Right renal pelvis (tissue), 4 donors: Measurements from ENCODE around the gene GINS1. TPM values are rescaled to one million over a fixed set of nuclear protein-coding genes. Genes with fewer than 3 reads are reported as not detected.
A peak's percentile ranks its signal among the peaks of the same experiment; 100 is the strongest.

Experiments
- DNase-seq, 4 donors: peaks; one replicate each; pipeline ENCODE4 v3.0.0-alpha.2; 2013; ENCODE audit warnings: low read depth in 4 of 4, low spot score in 3 of 4, missing footprints in 1 of 4
- polyA plus RNA-seq, 4 donors: library from polyadenylated mRNA; unstranded; fragments of 120-200 nt; gene quantifications; one replicate each; pipeline ENCODE4 v1.2.1, GENCODE V29; 2013; ENCODE audit not compliant: insufficient read length in 4 of 4

GINS1 gene
- polyA plus RNA-seq: 10 to 100 TPM; 17.2 to 22.4 (median 21.0) TPM

DNA sequence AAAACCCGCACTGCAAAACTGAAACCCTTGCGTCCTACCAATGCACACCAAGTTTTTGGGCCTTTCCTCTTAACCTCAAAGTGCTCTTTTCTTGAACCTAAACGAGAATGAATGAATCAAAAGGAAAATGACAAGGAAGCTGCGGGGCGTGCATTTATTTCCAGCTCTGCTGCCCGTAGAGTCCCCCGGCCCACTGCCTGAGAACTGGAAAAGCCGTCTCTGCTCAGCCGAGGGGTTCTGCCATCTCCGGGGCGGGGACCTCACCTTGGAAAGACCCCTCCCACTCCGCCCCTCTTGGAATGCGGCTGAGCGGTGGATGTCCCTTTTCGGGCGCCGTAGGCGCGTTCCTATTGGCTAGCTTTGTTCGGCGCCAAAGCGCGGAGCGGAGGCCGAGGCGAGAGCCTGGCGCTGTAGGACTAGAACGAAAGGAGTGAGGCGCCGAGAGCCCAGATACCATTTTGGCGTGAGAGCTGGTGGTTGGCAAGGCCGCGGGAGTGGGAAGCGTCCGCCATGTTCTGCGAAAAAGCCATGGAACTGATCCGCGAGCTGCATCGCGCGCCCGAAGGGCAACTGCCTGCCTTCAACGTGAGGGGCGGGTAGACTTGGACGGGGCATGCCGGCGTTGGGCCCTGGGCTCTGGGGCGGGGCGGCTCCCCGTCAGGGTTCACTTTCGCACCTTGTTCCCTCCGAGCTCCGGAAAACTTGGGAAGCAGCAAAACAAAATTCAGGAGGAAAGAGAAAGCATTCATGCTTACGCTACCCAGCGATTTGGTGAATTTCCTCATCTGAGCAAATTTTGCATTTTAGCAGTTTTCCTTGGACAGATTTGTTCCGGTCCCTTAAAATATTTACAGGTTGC, at the start of gene GINS1:
TSS of gene GINS1 (plus strand) at position 363 of the 859 bp plus-strand sequence. CDS start at position 511, 148 bp downstream.
- peak; percentile 79 to 90 (median 85) for DNase-seq

DNA sequence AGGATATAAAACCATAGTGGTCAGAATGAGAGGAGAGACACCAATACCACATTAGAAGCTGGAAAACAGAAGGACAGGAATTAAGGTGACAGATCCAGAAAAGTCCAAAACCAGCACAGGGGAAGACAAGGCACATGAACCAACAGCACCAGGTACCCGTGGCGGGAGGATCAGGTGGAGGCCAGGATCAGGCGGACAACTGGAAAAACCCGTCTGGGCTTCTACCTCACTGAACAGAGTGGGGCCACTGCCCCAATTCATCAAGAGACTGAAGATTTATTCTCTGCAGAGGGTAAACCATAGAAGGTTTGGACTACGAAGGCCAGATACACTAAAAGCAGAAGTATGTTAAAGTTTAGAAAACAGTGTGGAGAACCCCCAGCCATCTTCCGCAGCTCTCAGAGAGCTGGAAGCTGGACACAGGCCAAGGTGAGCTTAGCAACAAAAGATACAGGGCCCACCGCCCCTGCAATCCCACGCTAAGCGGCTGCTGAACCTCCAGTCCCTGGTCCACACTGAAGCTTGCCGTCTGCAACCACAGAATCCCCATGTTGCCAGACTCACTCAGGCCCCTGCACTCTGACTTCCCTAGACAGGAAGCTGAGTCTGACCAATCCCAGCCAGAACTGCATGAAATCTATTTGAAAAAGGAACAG, 46.7 kb upstream of the GINS1 start:
- no peak for DNase-seq

DNA sequence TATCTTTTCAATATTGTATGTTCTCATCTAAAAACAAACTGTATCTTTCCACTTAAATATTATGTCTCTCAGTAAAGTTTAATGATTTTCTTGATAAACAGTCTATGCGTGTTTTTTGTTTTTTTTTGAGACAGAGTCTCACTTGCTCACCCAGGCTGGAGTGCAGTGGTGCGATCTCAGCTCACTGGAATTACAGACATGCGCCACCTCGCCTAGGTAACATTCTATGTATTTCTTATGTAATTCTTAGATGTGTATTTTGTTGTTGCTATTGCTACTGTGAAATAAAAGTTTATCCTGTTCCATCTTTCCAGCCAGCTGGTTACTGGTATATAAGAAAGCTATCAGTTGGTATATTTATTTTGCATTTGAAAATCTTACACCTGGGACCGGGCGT, 46.2 kb upstream of the GINS1 start:
- no peak for DNase-seq

DNA sequence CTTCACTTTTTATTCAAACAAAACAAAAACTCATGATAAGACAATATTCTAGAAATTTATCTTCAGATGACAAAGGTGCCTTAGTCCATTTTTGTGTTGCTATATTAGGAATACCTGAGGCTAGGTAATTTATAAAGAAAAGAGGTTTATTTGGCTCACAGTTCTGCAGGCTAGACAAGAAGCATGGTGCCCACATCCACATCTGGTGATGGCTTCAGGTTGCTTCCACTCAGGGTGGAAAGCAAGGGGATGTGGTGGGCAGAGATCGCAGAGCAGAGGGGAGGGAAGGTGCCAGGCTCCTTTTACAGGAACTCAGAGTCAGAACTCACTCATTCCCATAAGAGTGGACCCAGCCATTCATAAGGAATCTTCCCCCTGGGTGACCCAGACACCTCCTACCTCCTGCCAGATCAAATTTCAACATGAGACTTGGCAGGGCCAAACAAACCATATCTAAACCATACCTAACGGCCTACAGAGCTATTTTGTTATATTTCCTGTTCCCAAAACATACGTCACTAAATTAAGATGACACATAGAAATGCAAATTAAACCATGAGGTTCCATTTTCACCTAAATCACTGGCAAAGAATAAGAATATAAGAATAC, 43.2 kb upstream of the GINS1 start:
- no peak for DNase-seq

DNA sequence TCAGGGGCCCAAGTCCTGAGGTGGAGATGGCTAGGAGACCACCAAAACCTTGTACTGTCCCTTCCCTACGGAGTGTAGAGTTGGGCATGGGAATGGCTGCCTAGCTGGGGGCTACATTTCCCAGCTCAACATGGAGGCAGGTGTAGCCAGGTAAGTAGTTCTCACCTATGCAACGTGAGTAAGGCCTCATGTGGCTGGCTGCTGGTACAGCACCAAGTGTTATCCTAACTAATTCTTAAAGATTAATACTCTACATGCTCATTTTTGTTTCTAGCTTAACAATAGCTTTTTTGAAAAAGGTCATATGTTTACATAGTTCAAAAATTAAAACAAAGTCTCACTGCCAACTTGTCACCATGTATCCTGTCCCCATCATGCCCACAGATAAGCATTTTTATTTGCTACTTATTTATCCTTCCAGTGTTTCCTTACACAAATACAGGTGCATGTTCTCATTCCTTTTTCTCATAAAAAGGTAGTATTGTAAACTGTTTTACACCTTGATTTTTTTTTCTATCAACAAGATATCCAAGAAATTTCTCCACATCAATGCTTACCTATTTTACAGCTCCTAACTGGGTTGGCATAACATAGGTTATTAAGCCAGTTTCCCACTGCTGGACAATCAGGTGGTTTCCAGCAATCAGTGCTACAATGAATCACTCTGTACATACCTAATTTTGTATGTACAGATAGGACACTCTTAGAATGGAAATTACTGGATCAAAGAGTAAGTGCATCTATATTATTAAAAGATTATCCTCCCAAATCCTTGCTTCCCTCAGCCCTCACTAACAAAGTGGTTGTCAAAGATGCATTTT, 42.4 kb upstream of the GINS1 start:
- no peak for DNase-seq

DNA sequence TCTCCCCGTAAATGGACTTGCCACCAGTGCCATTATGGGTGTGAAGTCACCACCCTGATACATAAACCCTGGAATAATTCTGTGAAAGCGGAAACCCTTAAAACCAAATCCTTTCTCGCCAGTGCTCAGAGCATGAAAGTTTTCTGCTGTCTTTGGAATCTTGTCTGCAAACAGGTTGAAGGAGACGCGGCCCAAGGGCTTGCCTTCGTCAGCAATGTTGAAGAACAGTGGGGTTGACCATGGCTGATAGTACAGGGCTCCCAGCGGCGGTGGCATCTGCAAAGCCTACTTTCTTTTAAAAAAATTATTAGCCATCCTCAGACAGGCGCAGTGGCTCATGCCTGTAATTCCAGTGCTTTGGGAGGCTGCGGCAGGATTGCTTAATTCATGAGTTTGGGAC, 38.9 kb upstream of the GINS1 start:
- no peak for DNase-seq

DNA sequence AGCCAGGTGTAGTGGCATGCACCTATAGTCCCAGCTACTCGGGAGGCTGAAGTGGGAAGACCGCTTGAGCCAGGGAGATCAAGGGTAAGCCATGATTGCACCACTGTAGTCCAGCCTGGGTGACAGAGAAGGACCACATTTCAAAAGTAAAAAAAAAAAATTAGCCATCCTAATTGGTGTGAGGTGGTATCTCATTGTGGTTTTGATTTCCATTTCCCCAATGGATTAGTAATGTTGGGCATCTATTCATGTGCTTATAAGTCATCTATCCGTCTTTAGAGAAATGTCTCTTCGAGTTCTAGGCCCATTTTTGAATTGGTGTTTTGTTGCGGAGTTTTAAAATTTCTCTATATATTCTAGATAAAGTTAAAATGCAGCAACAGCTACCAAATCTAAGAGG, 38.5 kb upstream of the GINS1 start:
- no peak for DNase-seq

DNA sequence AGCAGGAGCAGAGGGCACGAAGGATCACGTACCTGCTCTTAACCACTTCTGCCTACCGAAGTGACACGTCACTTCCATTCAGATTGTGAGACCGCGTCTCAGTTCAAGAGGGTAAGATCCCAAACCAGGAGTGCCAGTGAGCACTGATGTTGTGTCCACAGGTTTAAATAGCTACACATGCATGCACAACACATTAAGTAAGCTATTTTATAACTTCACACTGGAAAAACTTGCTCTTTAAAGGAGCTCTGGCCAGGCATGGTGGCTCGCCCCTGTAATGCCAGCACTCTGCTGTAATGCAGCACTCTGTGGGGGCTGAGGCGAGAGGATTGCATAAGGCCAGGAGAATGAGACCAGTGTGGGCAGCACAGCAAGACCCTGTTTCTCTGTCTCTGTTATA, 37.9 kb upstream of the GINS1 start:
- no peak for DNase-seq

DNA sequence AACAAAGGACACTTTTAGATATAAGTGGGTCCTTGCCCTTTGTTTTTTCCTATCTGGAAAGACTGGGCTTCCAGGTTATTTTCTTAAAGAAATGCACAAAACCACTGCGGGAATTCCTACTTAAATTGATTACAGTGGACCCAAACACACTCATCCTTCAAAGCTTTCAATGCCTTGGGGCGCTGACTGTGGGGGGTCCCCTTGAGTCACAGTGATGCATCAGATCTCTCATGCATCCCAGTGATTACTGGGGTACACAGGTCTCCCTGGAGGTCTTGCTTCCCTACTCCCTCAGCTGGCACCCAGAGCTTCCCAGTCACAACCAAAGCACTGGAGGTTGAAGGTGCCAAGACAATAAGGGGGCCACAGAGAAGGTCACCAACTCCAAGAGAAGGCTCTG, 37.5 kb upstream of the GINS1 start:
- DNase-seq: no peak

DNA sequence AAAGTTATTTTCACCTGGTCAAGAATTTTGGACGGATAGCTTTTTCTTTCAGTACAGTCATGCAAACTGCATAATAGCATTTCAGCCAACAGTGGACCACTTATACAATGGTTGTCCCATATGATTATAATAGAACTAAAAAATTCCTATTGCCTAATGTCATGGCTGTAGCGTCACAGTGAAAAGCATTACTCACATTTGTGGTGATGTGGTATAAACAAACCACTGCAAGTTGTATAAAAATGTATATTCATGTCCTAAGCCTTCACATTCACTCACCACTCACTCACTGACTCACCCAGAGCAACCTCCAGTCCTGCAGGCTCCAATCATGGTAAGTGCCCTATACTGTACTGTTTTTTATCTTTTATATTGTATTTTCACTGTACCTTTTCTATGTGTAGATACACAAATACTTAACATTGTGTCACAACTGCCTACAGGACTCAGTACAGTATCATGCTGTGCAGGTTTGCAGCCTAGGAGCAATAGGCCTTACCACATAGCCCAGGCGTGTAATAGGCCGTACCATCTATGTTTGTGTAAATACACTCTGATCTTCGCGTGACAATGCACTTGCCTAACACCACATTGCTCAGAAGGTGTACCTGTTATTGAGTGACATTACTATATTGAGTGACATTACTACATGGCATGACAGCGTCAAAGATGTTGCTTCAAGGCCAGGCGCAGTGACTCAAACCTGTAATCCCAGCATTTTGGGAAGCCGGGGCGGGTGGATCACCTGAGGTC, 34.7 kb upstream of the GINS1 start:
- no peak for DNase-seq

DNA sequence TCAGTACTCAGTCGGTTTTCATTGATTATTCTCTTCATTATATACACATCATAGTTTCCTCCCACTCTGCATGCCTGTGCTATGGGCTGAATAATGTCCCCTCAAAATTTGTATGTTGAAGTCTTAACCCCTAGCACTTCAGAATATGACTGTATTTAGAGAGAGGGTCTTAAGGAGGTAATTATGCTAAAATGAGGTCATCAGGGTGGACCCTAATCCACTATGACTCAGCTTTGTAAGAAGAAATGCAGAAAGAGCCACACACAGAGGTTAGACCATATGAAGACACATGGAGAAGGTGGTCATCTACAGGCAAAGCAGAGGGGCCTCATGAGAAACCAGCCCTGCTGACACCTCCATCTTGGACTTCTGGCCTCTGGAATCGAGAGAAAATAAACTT, 32.6 kb upstream of the GINS1 start:
- no peak for DNase-seq

DNA sequence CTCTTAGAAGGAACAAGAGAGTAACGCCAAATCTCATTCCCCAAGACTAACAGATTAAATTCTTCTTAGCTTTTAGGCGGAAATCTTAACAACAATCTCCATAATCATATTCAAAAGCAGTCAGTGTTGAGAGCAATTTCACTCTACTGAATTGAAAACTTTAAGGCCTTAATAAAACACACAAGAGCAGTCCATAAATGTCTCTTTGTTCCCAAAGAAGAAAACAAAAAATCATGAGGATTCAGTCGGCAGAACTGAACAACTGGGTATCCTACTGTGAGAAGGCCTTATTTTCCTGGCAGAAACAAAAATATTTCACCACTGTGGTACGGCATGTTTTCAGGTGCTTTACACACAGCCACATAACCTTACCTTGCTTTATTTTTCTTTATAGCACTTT, 31.2 kb upstream of the GINS1 start:
- DNase-seq: no peak

DNA sequence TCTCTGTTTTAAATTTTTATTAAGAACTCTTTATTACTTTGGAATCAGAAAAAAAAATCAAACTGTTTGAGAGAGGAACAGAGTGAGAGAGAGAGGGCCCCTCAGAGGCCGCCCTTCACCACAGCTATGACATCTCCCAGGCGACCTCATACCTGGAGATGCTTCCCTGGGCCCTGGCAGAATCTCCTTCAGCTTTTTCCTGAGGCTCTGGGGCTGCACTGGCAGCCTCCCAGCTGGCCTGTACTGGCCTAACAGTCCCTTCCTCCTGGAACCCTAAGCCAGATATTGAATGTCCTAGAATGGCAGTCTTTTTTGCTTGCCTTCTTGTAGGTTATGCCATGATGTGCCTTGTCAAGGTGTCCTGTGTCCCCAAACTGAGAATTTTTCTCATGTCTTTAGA, 30.6 kb upstream of the GINS1 start:
- DNase-seq: no peak

DNA sequence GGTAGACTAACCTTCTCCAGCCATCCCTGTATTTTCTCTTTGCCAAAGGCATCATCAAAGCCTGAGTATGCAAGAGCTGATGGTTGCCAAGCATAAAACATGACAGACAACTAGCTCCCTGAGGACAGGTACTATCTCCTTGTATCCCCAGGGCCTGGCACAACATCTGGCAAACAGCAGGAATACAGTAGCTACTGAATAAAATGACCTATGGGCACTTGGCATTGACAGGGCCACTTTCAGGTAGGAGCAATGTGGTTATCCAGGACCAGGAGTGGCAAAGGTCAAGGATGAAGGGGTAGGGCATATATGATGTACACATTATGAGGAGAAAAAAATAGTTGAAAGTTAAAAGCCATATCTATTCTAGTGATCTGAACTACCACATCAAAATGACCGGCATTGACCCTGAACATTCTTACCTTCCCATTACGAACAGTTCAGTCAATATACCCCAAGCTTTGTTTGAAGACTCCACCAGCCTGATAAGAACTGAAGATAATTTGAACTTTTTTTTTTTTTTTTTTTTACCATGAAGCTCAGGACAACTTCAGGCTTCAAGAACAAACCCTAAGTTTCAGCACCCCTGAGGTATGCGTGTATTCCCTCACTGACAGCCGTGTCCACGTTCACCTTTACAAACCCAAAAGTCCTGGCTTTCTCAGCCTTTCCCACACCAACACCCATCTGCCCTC, 29.1 kb upstream of the GINS1 start:
- DNase-seq: no peak

DNA sequence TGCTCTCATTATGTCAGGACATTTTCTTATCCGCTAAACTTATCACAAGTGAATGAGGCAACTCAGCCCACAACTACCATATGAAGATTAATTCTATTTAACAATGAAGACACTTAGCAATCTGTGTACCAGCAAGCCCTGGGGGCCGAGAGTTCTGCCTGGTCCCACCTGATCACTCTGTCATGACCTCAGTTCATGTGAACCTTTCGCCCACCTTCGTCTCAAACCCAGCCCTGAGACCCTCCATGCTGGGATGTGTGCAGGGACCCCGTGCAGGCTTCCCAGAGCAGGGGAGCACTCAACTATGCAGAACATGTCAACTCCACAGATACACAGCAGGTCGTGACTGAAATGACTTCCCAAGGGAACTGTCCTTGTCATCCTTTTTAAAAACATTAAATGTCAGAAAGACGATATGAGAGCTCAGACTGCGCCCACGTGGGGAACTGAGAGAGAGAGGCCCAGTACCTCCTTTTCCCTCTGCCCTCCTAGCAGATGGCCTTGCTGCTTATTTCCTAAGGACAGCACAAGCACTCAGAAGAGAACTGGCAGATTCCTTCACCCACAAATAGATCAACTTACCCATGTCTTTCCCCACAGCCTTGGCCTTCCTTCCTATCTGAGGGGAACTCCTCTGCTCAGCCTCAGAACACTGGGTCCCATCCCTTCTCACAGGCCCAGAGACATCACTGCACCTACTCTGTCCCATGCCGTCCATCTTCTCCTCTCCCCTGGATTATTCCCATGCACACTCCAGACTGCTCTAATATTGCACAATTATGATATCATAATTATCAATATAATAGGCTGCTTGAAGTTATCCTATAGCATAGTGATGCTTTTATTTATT, 28.4 kb upstream of the GINS1 start:
- DNase-seq: no peak

DNA sequence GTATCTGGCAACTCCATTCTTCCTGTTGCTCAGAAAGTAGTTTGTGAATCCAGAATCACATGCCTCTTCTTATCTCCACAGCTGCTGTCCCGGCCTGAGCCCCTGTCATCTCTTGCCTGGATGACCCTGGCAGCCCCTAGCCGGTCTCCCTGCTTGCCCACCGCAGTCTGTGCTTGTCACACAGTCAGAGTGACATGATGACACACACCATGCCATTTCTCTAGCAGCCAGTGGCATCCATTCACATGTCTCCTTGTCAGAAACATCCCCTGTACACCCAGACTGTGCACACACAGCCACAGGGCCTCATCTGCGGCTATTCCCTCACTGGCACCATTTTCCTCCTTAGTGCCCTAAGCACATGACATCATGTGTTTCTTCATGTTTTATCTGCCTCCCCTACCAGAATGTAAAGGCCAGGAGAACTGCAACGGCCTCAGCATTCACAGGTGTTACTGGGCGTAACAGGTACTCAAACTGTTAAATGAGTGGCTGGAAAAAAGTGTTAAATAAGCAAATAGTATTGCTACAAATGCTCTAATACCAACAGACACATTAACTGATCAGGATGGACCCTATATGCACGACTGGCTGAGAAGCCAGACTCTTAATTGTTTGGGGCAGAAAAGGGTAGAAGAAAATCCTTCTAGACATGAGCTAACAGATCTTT, 26.4 kb upstream of the GINS1 start:
- no peak for DNase-seq

DNA sequence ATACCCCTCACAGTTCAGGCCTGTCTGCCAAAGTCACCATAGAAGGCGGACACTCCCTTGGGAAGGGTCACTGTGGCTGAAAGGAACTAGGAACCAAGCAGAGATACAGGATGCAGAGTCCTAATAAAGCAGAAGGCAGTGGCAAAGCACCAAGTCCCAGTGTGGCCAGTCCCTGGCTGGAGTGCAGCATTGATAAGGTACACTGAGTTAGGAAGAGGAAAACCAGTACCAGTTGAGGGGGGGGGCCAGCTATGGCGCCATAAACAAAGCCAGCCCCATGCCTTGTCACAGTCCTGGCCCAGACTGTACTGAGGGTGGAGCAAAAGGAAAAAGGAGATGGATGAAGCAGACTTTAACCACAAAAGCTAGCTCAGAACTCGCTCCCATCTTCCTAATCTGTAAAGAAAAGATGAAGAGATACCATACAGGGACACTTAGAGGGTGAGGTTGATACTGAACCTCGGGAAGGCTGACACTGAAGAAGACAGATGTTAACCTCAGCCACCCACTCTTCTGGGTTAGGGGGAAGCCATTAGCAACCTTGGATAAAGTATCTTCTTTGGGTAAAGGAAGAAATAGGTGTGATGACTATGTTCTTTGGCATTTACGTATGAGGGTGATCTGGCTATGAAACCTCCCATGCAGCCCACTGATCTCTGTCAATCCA, 24.6 kb upstream of the GINS1 start:
- DNase-seq: no peak
